SHP77 treated with DMSO at 0.1 percent for 48 hours (cell line): ENCODE results near the gene KRT81.
"Not testable (repeated sequence)": the region's sequence is repeated elsewhere in the genome, so short reads cannot be mapped to it uniquely, and the experiment has no call there.

Source experiments
- DNase-seq: peaks from one replicate; lab custom pipeline; 2025; lab: John Stamatoyannopoulos, UW

KRT81 gene

DNA sequence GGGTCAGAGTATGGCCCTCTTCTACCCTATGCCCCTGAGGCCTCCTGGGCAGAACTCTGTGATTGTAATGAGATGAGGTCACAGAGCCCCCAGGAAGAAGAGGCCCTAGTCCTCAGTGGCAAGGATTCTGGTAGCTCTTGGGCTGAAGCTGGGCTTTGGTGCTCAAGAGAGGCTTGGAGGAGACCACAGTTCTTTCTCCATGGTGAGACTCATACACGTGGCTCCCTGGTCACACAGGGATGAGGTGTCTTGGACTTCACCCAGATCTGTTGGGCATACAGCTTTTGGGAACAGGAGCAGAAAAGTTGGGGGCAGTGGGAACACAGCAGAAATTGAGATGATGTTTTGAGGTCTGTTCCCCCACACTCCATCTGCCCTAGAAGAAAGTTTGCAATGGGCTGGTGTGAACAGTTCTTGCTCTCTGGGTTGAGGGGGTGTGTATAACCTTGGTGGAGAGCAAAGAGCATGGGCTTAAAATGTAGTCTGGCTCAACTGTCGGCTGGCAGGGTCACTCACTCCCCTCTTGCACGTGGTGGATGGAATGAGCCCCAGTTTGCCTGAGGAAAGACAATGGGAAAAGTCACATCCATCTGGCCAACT is 16.7 kb downstream of the KRT81 start, which contains the start of gene KRT86:
KRT86 (plus strand) TSS at position 125 of the 600 bp plus-strand sequence. CDS start 27,272 bp downstream, outside the sequence.
- DNase-seq: no peak

DNA sequence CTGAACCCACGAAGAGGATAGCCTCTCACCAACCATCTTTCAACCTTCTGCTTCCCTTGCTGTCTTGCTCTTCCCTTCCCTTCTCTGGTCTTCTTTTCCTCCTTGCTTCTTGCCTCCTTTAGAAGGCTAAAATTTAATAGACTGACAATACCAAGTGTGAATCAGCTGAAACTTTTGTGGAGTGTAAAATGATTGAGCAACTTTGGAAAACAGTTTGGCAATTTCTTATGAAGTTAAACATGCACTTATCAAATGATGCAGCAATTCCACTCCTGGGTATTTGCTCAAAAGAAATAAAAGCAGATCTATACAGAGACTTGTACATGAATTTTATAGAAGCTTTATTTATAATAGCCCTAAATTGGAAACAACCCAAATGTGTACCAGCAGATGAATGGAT is 20.2 kb downstream of the KRT81 start:
- no peak for DNase-seq

DNA sequence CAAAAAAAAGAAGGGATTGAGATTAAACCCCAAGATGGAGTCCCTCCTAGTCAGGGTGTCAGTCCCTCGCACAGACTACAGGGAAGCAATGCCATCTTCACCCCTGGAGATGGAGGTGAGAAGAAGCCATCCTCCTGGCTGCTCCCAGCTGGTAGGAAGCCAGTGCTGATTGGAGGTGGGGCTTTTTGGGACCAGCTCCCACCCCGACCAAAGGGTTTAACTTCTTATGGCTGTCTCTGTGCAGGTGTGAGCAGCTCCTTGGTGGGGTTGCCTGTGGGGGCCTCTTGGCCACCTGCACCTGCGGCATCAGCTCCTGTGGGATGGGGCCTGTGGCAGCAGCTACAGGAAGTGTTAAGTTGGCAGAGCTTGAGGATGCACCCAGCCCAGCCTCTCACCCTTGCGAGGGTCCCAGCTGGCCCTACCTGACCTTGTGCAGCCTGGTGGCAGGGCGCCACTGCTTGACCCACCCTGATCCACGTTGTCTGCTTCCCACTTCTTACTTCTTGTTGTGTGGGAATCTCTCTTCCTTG is 20.7 kb downstream of the KRT81 start:
- no peak for DNase-seq

DNA sequence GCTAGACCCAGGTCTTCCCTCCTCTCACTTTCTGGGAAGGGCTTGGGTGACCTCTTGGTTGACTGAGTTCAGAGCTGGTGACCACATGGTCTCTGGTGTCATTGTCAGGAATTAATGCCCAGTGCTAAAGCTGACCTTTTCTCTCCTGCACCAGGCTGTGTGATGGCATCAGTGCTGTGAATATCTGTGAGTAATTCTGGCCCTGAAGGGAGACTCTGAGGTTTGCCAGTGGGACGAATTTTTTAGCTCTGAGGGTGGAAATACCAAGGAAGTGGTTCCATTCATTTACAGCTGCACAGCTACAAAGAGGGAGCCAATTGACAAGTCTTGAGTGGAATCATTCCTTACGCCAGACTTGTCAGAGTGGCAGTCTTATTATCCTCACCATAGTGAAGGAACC is 23.1 kb downstream of the KRT81 start:
- DNase-seq: no peak

DNA sequence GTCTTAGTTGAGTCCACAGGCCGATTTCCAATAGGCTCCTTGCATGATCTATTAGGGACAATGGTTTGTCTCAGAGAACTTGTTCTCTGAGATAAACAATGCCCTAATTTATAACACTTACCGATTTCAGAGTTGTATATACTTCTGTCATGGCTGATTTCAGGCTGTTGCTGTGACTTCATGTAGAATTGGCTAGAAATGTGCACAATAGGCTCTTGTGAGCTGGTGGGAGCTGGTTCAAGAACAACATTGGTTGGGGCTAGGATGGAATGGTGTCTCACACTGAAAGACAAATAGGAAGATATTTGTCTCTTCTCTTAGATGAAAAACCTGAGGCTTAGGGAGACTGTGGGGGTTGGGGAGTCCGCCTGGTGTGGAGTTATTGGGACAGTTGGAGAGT is 23.6 kb downstream of the KRT81 start:
- no peak for DNase-seq

DNA sequence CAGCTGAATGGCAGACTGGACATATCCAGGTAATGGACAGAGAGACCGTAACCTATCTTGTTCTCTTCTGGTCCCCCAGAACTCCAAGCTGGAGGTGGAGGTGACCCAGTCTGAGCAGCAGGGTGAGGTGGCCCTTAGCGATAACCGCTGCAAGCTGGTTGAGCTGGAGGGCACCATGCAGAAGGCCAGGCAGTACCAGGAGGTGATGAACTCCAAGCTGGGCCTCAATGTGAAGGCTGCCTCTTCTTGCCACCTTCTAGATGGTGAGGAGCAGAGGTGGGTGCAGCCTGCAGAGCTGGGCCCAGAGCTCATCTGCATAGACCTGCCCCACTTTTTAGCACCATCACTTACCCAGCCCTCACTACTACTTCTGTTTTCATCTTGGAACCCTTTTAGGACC is 24.1 kb downstream of the KRT81 start:
- no peak for DNase-seq

DNA sequence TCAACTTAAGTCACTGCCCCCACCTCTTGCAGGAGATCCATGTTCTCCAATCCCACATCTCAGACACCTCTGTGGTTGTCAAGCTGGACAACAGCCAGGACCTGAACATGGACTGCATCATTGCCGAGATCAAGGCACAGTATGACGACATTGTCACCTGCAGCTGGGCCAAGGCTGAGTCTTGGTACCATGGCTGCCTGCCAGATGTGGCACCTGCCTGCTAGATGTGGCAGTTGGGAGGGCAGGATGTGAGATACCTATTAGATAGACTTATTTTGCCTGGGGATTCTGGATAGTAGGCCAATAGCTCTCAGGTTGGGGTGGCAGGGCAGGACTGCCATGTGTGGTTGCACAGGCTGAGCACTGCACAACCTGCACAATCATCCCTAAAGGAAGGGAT is 24.8 kb downstream of the KRT81 start:
- peak; percentile 56 for DNase-seq

DNA sequence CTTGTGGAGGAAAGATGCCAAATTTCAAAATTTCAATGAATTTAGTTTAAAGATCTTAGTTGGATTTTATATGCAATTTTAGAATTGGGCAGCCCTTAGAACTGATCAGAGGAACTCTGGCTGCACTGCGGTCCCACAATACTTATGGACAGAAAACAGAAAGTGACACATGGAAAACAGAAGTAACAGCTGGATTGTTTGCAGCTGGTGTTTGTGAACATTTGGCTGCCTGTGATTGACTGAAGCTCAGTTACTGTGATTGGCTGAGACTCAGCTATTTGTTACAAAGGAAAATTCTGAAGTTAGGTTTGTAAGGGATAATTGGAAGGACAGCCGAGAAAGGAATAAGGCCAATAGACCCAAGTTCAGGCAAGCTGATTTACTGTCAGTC is 26.9 kb downstream of the KRT81 start:
- DNase-seq: no peak

DNA sequence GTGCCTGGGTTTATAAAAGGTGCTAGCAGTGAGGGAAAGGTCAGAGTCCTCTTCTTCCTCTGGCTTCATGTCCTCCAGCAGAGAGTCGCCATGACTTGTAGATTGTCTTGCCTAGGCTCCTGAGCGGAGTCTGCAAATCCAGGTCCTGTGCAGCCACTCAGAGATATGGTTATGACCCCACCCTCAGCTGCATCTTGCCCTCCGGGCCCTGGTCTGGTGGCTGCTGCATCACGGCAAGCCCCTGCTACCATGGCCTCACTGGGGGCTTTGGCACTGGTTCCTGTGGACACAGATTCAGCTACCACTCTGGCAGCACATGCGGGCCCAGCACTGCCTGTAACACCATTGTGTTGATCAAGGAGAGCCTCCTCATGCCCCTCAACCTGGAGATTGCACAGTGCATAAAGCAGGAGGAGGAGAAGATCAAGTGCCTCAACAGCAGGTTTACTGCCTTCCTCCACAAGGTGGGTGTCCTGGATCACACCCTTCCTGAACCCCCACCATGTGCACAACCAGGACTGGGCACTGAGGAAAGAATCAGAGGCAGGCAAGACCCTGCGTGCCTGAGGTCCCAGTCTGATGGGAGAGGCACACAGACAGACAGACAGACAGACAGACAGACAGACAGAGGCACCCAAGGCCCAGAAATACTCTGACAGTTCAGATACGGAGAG is 27.4 kb downstream of the KRT81 start:
- no peak for DNase-seq

DNA sequence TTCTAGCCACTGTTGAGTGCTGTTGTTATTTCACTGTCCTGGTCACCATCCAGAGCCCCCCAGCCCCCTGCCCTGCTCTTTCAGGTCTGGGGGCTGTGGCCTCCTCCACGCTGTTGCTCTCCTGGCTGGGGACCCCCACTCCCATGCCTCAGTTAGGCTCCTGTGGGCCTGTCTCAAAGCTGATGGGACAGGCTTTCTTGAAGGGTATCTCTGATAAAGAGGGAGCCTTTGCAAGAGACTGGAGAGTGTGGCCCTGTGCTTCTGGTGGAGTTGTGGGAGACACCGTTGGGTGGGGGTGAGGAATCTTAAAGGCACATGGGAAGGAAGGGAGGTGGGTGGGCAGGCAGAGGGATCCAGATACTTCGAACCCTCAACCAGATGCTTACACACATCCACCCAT is 29.0 kb downstream of the KRT81 start:
- DNase-seq: no peak

DNA sequence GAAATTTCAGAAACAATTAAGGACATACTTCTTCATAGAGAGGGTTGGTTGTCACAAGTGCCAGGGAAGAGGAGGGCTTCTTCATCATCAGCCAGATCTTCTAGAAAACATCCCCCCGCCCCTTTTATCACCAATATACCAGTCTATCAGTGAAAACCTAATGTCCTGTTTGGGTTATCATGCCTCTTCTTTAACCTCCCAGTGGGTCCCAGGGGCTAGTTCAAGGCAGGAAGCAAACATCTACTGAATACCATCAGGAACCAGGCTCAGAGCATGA is 30.2 kb downstream of the KRT81 start:
- DNase-seq: no peak

DNA sequence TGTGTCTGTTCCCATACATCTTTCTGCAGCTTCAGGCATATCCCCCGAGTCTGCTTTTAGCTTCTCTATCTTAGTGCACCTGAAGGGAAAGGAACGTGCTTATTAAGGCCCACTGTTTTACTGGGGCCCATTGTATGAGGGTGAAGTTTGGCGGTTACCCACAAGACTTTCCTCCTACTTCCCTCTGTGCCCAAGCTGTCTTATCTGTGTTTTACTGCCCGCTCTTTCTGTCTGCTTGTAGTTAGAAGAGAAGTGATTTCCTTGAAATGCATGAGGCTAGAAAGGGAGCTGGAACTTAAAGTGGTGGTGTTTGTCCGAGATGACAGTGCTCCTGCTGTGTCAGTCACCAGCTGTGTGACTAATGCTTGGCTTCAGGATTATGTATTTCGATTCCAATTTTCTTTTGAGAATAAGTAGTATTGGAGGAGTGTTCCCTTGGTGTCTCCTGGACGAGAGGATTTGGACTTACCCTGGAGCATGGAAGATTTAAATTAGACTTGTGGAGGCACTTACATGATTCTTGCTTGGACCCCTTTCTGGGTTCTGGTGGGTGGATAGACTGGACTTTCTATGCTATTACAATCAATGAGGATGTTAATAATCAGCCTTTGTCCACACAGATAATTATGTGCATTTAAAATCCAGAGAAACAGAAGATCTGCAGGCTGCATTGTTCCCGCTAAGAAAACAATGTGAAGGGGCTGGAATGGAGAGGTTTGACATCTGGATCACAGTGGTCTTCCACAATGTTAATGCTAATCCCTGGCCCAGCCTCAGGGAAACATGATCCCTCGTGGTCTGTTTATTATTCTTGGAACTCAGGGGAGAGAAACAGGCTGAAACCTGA is 30.8 kb downstream of the KRT81 start:
- DNase-seq: no peak

DNA sequence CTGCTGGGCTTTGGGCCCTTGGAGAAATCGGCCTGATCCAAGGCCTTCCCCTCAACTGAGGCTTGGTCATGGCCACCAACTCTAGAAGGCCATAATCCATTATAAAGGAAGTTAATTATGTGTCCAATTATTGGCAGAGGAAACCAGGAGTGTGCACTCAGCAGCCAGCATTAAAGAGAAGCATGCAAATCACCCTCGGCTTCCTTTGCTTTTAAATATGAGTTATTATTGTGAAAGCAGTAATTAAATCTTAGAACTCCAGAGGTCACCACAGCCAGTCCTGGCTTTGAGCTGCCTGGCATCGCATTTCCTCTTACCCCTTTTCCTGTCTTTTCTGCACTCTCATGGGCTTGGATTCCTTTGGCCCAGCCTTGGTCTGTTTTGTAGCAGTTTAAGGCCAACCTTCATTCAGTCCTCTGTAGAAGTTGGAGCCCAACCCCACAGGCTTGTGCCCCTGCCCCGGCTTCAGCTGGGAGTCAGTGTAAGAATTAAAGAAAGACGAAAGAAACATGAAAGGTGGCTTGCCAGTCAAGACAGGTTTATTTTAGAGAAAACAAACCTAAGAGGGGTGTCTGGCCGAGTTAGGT is 31.6 kb downstream of the KRT81 start:
- DNase-seq: no peak

DNA sequence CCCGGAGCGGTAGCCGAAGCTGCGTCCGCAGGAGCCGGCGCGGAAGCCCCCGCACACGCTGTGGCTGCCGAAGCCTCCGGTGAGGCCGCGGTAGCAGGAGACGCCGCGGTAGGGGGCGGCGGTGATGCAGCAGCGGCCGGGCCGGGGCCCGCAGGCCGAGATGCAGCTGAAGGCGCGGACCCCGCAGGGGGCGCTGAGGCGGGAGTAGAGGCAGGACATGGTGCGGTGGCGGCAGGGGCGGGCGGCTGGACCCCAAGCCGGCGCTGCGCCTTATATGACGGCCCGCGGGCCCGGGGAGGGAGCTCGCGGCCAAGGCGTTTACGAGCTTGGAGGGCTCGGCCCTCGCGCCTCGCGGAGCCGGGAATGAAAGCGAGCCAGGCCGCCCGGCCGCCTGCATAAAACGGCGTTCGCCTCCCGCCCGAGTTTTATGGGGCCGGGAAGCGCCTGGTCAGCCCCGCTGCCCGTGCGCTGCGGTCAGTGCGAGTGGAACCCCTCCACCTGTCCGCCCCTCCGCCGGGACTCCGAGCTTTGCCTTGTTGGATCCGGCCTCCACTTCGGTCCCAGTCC is 32.9 kb downstream of the KRT81 start:
- DNase-seq: no peak

DNA sequence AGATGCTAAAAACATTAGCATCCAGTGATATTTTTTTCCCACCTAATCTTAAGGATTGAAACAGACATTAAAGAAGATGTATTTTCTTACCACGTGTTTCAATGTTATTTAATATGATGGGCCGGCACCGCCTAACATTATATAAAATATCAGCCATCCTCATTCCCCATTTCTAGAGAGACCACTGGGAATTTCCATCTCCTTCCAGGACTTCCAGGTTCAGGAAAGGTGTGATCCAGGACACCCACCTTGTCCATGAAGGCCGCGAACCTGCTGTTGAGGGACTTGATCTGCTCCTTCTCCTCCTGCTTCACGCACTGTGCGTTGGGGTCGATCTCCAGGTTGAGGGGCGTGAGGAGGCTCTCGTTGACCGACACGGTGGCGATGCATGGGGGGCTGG is 33.4 kb downstream of the KRT81 start:
- not testable (repeated sequence) for DNase-seq

DNA sequence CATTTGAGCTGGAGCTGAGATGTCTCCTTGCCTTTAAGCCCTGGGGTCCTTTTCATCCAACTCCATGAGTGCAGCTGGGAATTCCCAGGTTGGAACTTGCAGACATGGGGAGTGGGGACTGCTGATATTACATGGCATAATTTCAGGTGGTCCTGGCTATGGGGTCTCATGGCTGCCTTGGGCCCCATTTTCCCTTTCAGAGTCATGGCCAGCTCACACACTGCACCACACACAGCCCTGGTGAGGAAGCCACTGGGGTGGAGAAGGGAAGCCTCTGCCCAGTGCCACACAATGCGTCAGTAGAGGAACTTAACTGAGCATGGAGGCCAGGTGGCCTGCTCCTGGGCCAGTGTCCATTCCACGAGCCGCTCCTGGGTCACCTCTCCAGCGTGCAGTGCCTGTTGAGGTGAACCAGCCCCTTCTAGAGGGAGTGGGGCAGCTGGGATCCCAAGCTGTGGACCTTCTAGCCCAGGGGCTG is 34.2 kb downstream of the KRT81 start:
- no peak for DNase-seq

DNA sequence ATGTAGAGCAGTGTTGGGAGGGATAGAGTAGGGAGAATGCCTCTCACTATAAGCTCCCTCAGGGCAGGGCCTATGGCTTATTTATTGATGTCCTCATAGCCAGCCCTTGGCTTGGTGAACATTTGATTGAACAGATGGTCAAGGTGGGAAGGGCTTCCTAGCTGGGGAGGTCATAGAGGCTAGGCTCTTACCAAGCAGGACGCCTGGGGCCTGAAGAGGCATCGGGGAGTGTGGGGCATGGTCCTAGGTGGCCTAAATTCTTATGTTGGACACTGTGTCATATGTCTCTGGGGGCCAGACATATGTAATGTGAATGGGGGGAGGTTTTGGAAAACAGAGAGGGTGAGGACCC is 34.8 kb downstream of the KRT81 start:
- DNase-seq: no peak

DNA sequence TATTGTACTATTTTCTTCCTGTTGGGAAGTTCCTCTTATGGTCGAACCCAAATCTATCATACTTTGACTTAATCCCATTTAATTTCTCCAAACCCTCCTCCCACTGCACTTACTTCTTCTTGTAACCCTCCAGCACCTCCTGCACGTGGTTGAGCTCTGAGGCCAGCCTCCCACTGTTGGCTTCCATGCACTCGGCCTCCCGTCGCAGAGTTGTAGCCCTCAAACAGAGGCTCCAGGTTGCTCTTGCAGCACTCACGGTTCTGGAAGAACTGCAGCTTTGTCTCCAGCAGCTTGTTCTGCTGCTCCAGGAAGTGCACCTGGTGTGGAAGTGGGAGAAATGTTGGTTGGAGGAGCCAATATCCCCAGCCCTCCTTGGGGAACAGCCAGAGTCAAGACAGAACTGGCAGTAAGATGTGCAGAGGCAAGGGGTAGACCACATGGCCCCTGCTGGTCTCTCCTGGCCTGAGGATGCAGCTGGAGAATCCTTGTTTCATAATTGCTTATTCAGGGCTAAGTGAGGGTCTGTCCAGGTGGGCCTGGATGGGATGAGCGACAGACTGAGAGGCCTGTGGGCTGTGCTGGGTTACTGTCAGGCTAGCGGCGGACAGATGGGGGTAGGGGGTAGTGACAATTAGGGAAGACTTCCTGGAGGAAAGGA is 35.3 kb downstream of the KRT81 start:
- no peak for DNase-seq

DNA sequence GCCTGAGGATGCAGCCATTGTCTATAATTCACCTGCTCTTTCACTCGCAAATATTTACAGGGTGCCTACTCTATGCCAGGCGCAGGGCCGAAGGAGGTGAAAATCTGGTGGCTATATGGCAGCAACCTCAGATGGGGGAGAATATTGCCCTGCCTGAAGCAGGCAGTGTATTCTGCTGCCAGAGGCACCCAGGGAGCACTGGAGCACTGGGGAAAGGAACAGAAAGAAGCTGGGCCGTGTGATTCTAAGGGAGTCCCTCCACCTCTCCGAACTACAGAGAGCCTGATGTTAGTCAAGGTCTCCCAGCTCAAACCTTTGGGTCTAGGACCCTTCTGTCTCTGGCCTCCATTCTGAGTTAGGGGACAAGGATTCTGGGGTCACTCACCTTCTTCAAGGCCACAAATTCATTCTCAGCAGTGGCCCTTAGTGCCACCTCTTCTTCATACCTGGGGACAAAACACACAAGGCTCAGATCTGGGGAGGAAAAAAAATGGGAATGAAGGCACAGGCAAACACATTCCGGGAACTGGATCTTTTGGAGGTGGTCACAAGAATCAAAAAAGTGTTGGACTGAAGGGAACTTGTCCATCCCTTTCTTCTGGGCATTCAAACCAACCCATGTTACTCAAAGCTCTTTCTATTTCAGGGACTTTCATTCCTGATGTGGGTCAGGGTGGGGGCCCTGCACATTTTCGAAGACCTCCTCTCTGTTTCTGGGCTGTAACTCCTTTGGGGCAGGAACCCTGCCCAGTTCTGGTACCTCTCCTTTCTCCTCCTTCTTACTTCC is 36.2 kb downstream of the KRT81 start:
- no peak for DNase-seq

DNA sequence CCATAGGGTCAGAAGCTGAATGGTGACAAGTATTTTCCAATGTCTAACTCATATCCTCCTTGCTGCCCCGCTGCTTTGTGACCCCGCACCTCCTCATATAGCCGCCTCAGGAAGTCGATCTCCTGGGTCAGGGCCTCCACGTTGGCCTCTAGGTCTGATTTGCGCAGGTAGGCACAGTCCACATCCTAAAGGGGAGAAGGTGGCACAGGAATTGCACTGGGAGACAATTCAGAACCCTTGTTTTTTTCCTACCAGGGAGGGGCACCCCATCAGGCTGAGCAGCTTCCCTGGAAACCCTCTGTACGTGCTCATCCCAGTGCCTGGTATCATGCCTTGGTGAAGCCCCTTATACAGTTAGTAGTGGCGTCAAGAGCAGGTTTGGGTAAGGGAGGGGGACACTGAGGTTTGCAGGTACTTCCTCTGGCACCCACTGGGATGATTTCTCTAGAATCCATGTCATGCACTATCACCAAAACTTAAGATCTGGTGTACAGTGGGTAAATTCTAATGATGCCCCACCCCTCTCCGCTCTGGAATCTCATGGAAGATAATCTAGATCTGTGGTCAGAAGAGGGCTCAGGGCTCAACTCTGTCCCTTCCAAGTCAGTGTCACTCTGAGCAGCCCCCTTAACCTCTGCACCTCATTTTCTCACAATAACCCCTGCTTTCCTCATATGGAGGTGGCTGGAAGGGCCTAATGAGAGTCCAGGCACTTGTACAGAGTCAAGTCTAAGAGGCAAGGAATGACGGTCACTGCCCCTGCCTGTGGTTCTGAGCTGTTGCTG is 37.0 kb downstream of the KRT81 start:
- no peak for DNase-seq
